Smooth muscle cell (in vitro differentiated cells): Measurements from ENCODE around the gene GABARAPL2. TPM values are rescaled to one million over a fixed set of nuclear protein-coding genes. Genes with fewer than 3 reads are reported as not detected.

Experiments used
- DNase-seq: peaks from one replicate; lab custom pipeline; 2025; ENCODE audit not compliant: unreplicated experiment; lab: John Stamatoyannopoulos, UW
- H2AFZ ChIP-seq: fragments of 200-600 bp; sonication (generic); 2 replicates; pipeline ENCODE4 v1.6.0; 2016; ENCODE audit warnings: antibody characterized with exemption, low read depth, mild to moderate bottlenecking
- H3F3A ChIP-seq: fragments of 200-600 bp; sonication (generic); 2 replicates; pipeline ENCODE4 v1.6.0; 2017; ENCODE audit warnings: antibody characterized with exemption, low read depth
- H3K27ac ChIP-seq: fragments of 200-600 bp; sonication (generic); 2 replicates; pipeline ENCODE4 v1.5.1; 2016; ENCODE audit warnings: low read depth, mild to moderate bottlenecking
- H3K27me3 ChIP-seq: fragments of 200-600 bp; sonication (generic); 2 replicates; pipeline ENCODE4 v1.6.1; 2016; ENCODE audit warnings: low read depth, mild to moderate bottlenecking
- H3K36me3 ChIP-seq: fragments of 200-600 bp; sonication (generic); 2 replicates; pipeline ENCODE4 v1.5.1; 2016; ENCODE audit warnings: low read depth
- H3K4me1 ChIP-seq: fragments of 200-600 bp; sonication (generic); 2 replicates; pipeline ENCODE4 v1.5.1; 2016; ENCODE audit warnings: low read depth
- H3K4me2 ChIP-seq: fragments of 200-600 bp; sonication (generic); 2 replicates; pipeline ENCODE4 v1.6.0; 2016; ENCODE audit warnings: mild to moderate bottlenecking
- H3K4me3 ChIP-seq: fragments of 200-600 bp; sonication (generic); 2 replicates; pipeline ENCODE4 v1.5.1; 2016; ENCODE audit warnings: mild to moderate bottlenecking
- H3K79me2 ChIP-seq: fragments of 200-600 bp; sonication (generic); 2 replicates; pipeline ENCODE4 v1.6.0; 2016; ENCODE audit warnings: low read depth, mild to moderate bottlenecking
- H3K9ac ChIP-seq: fragments of 200-600 bp; sonication (generic); 2 replicates; pipeline ENCODE4 v1.6.0; 2016; ENCODE audit warnings: low read depth
- H3K9me3 ChIP-seq: fragments of 200-600 bp; sonication (generic); replicated peaks from 2 replicates; pipeline ENCODE4 v1.5.1; 2016; ENCODE audit warnings: low read depth
- H4K20me1 ChIP-seq: fragments of 200-600 bp; sonication (generic); 2 replicates; pipeline ENCODE4 v1.6.0; 2016; ENCODE audit warnings: low read depth
- CTCF ChIP-seq: fragments of 200-600 bp; sonication (generic); IDR thresholded peaks from 2 replicates; pipeline ENCODE4 v1.5.1; 2017; ENCODE audit warnings: borderline replicate concordance, mild to moderate bottlenecking, antibody characterized with exemption; ENCODE audit not compliant: insufficient read depth, poor library complexity, severe bottlenecking
- WGBS: methylation state at CpG from one replicate; pipeline ENCODE4 v1.1.7; 2016; ENCODE audit warnings: low lambda C conversion rate; 5-methylcytosine and 5-hydroxymethylcytosine counted together
- polyA plus RNA-seq: library from polyadenylated mRNA; unstranded; fragments of >200 nt; fragmentation: Nextera tagmentation; extraction: Ambion mirVana; gene quantifications from 2 replicates; pipeline ENCODE4 v1.2.1, GENCODE V29; 2016
- total RNA-seq: library from RNA; depleted of rRNA; stranded (reverse); fragments of >200 nt; gene quantifications from 2 replicates; pipeline ENCODE4 v1.2.3, GENCODE V29; 2014

The GABARAPL2 gene
- total and polyA plus RNA-seq, 2 experiments from 2014 or later = 90.6 to 189 TPM

GRCh38 chr16:75618780-75619179 is 52.6 kb downstream of the GABARAPL2 start:
- Histone ChIP-seq H3K36me3 (peaks cover 12% of the 10 kb centered on the region), H3K4me1 (peaks cover 10% of the 10 kb centered on the region), H3F3A (no peaks in the 10 kb centered on the region), H3K9ac (no peak overlapping the region), H2AFZ (no peak overlapping the region), H3K9me3 (no peaks in the 10 kb centered on the region), H3K27me3 (no peaks in the 10 kb centered on the region), H3K79me2 (peaks cover 10% of the 10 kb centered on the region), H3K4me2 (no peak overlapping the region), H4K20me1 (no peaks in the 10 kb centered on the region), H3K27ac (no peak overlapping the region), H3K4me3 (no peak overlapping the region)
- 100% methylated on average over 2 of the region's 2 CpGs for WGBS
- no peak for TF ChIP-seq CTCF
- DNase-seq = no peak

- Histone ChIP-seq H3K27me3 (no peaks in the 10 kb centered on the region), H3K4me2 (peak overlapping the region; percentile 90), H3K36me3 (no peaks in the 10 kb centered on the region), H4K20me1 (no peaks in the 10 kb centered on the region), H3F3A (peaks cover 11% of the 10 kb centered on the region), H3K79me2 (peaks cover 10% of the 10 kb centered on the region), H3K9ac (no peak overlapping the region), H2AFZ (no peak overlapping the region), H3K4me1 (peaks cover 10% of the 10 kb centered on the region), H3K27ac (no peak overlapping the region), H3K4me3 (no peak overlapping the region), H3K9me3 (no peaks in the 10 kb centered on the region)
- no peak for TF ChIP-seq CTCF
- WGBS = 92% methylated on average over 20 of the region's 20 CpGs
- DNase-seq = no peak
These were observed 54.4 kb downstream of the GABARAPL2 start for GRCh38 chr16:75620326-75621169.

- no peak overlapping the region for H2AFZ ChIP-seq
- no peak overlapping the region for H3K9ac ChIP-seq
- H3K27me3 ChIP-seq = no peaks in the 10 kb centered on the region
- H3K4me1 ChIP-seq = peaks cover 10% of the 10 kb centered on the region
- H3K79me2 ChIP-seq = peaks cover 10% of the 10 kb centered on the region
- no peak for DNase-seq
- WGBS = 5% methylated on average over 2 of the region's 2 CpGs
- peak overlapping the region; percentile 90 for H3K4me2 ChIP-seq
- peak; percentile 54 for TF ChIP-seq CTCF
- no peaks in the 10 kb centered on the region for H4K20me1 ChIP-seq
- H3K4me3 ChIP-seq = no peak overlapping the region
- no peaks in the 10 kb centered on the region for H3K36me3 ChIP-seq
- H3K9me3 ChIP-seq = no peaks in the 10 kb centered on the region
- peaks cover 15% of the 10 kb centered on the region for H3F3A ChIP-seq
- H3K27ac ChIP-seq = no peak overlapping the region
These were observed 54.9 kb downstream of the GABARAPL2 start for GRCh38 chr16:75621170-75621477.
